Fibroblast of mammary gland (primary cell): Measurements from ENCODE around the gene FRRS1L.
A peak's percentile ranks its signal among the peaks of the same experiment; 100 is the strongest.

Experiments
- DNase-seq: peaks from one replicate; pipeline ENCODE4 v3.0.0-alpha.2; 2010; ENCODE audit warnings: low read depth
- H3K4me3 ChIP-seq: 2 replicates; pipeline ENCODE4 v1.5.1; 2011; ENCODE audit warnings: low read depth, mild to moderate bottlenecking, low read length, moderate library complexity; ENCODE audit not compliant: control insufficient read depth
- CTCF ChIP-seq: conservative IDR thresholded peaks from 2 replicates; pipeline ENCODE4 v1.5.1; 2011; ENCODE audit warnings: low read depth, low read length, inconsistent platforms; ENCODE audit not compliant: control insufficient read depth, insufficient read depth

The FRRS1L gene

GRCh38 chr9:109150925-109151545 is 16.0 kb downstream of the FRRS1L start:
- TF ChIP-seq CTCF: no peak

GRCh38 chr9:109149722-109150121 is 17.3 kb downstream of the FRRS1L start:
- TF ChIP-seq CTCF: no peak
- no peak for DNase-seq

More at GRCh38 chr9:109150925-109151545, 16.0 kb downstream of the FRRS1L start:
- no peak overlapping the region for H3K4me3 ChIP-seq
- no peak for DNase-seq

DNA sequence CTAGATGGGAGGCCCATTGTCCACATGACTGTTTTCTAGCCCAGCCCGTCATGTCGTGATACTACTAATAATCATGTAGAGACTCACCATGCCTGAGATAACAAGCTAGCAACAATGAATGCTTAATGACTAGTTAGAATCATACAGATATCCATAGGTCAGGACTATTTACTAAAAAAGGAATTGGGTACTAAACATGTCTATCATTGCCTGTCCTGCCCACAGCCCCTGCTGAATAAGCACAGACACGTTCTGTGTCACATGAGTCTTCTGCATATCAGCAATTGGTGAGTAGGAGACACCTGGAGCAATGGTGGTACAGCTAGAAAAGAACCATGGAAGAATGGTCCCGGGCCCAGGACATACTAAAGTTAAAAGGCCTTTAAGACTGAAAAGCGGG is 18.0 kb downstream of the FRRS1L start:
- DNase-seq: no peak
- no peak overlapping the region for H3K4me3 ChIP-seq
- TF ChIP-seq CTCF: no peak

More at GRCh38 chr9:109149722-109150121, 17.3 kb downstream of the FRRS1L start:
- no peak overlapping the region for H3K4me3 ChIP-seq

DNA sequence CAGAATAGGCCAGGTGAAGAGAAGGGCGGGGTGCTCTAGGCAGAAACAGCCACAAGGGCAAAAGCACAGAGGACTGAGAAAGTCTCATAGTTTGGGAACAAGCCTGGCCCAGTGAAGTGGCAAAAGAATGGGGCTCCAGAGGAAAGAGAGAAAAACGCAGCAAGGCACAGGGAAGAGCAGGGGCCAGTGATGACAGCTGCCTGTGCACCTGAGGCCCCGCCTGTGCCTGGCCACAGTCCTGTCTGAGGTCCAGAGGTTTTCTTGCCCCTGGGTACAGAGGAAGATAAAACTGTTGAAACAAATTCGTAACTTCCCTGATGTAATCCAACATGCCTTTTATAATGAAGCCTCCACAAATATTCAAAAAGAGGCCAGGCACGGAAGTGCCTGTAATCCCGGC is 22.0 kb downstream of the FRRS1L start:
- TF ChIP-seq CTCF: no peak
- H3K4me3 ChIP-seq: no peak overlapping the region
- DNase-seq: no peak

- peak; percentile 50 for DNase-seq
- H3K4me3 ChIP-seq: no peak overlapping the region
- TF ChIP-seq CTCF: peak; percentile 44
Observed at GRCh38 chr9:109143881-109144562, 23.0 kb downstream of the FRRS1L start.

- DNase-seq: no peak
Observed at GRCh38 chr9:109141375-109141774, 25.7 kb downstream of the FRRS1L start.

More at GRCh38 chr9:109141375-109141774, 25.7 kb downstream of the FRRS1L start:
- TF ChIP-seq CTCF: no peak
- no peak overlapping the region for H3K4me3 ChIP-seq
